Loucy (cell line): Measurements from ENCODE around the gene CYP2U1.

Experiments used
- H2AFZ ChIP-seq: fragments of 200-600 bp; sonication (generic); 2 replicates; pipeline ENCODE4 v1.6.0; 2016; ENCODE audit warnings: antibody characterized with exemption, mild to moderate bottlenecking, low read length, moderate library complexity
- H3F3A ChIP-seq: fragments of 200-600 bp; 2 replicates; pipeline ENCODE4 v1.6.0; 2016; ENCODE audit warnings: antibody characterized with exemption, low read depth, mild to moderate bottlenecking
- H3K27me3 ChIP-seq: fragments of 200-600 bp; sonication (generic); 2 replicates; pipeline ENCODE4 v1.6.1; 2014; ENCODE audit warnings: low read length, mild to moderate bottlenecking; ENCODE audit not compliant: insufficient read depth, poor library complexity, severe bottlenecking
- H3K36me3 ChIP-seq: fragments of 200-600 bp; sonication (generic); 2 replicates; pipeline ENCODE4 v1.6.1; 2016; ENCODE audit warnings: low read length; ENCODE audit not compliant: insufficient read depth
- H3K4me1 ChIP-seq: fragments of 200-600 bp; sonication (generic); 2 replicates; pipeline ENCODE4 v1.5.1; 2014; ENCODE audit warnings: low read length, mild to moderate bottlenecking; ENCODE audit not compliant: insufficient read depth, poor library complexity, severe bottlenecking
- H3K4me2 ChIP-seq: fragments of 200-600 bp; sonication (generic); 2 replicates; pipeline ENCODE4 v1.6.0; 2014; ENCODE audit warnings: antibody characterized with exemption, low read length, low read depth, mild to moderate bottlenecking; ENCODE audit not compliant: poor library complexity, severe bottlenecking
- H3K4me3 ChIP-seq: fragments of 200-600 bp; sonication (generic); 2 replicates; pipeline ENCODE4 v1.5.1; 2014; ENCODE audit warnings: low read length, mild to moderate bottlenecking, mixed read lengths; ENCODE audit not compliant: poor library complexity, severe bottlenecking
- H3K79me2 ChIP-seq: fragments of 200-600 bp; sonication (generic); 2 replicates; pipeline ENCODE4 v1.6.1; 2014; ENCODE audit warnings: low read length; ENCODE audit not compliant: insufficient read depth
- H3K9ac ChIP-seq: fragments of 200-600 bp; sonication (generic); 2 replicates; pipeline ENCODE4 v1.6.0; 2014; ENCODE audit warnings: mild to moderate bottlenecking, low read depth, low read length, moderate library complexity; ENCODE audit not compliant: poor library complexity, severe bottlenecking
- H3K9me2 ChIP-seq: fragments of 200-600 bp; sonication (generic); replicated peaks from 2 replicates; pipeline ENCODE4 v1.6.1; 2016; ENCODE audit warnings: low read depth, low read length, mixed read lengths
- H3K9me3 ChIP-seq: fragments of 200-600 bp; sonication (generic); 2 replicates; pipeline ENCODE4 v1.6.1; 2014; ENCODE audit warnings: mild to moderate bottlenecking, antibody characterized with exemption, low read length, low read depth; ENCODE audit not compliant: insufficient read depth
- H4K20me1 ChIP-seq: fragments of 200-600 bp; sonication (generic); 2 replicates; pipeline ENCODE4 v1.6.0; 2014; ENCODE audit warnings: antibody characterized with exemption, low read length, mild to moderate bottlenecking; ENCODE audit not compliant: insufficient read depth, poor library complexity, severe bottlenecking
- EZH2phosphoT487 ChIP-seq: fragments of 200-600 bp; IDR thresholded peaks from 2 replicates; pipeline ENCODE4 v1.6.1; 2018; ENCODE audit warnings: antibody characterized with exemption, mild to moderate bottlenecking, moderate library complexity, borderline replicate concordance
- TF ChIP-seq, protein P1 (sequence below): fragments of 200-600 bp; sonication (generic); conservative IDR thresholded peaks from 2 replicates; pipeline ENCODE4 v1.5.1; 2014; ENCODE audit warnings: mild to moderate bottlenecking, antibody characterized with exemption, low read length

CYP2U1 gene

GRCh38 chr4:107930821-107931774, at the start of gene CYP2U1:
TSS of gene CYP2U1 (plus strand) at chr4:107931549. CDS start at chr4:107931644, 95 bp downstream.
- Histone ChIP-seq H3K4me3 (peak within 1 kb of the TSS; percentile 80), H3K4me1 (peaks cover 16% of the 10 kb centered on the region), H3K9me2 (no peaks in the 10 kb centered on the region), H3K4me2 (peak within 1 kb of the TSS; percentile 78), H3K9me3 (no peaks in the 10 kb centered on the region), H2AFZ (peak within 1 kb of the TSS; percentile 94), H3F3A (peaks cover 3% of the 10 kb centered on the region; the same call in 1 of the 2 replicates), H4K20me1 (no peaks in the 10 kb centered on the region), H3K27me3 (no peaks in the 10 kb centered on the region), H3K9ac (peak within 1 kb of the TSS; percentile 55), H3K79me2 (no peaks in the 10 kb centered on the region), H3K36me3 (no peaks in the 10 kb centered on the region)
- TF ChIP-seq, protein P1, sequence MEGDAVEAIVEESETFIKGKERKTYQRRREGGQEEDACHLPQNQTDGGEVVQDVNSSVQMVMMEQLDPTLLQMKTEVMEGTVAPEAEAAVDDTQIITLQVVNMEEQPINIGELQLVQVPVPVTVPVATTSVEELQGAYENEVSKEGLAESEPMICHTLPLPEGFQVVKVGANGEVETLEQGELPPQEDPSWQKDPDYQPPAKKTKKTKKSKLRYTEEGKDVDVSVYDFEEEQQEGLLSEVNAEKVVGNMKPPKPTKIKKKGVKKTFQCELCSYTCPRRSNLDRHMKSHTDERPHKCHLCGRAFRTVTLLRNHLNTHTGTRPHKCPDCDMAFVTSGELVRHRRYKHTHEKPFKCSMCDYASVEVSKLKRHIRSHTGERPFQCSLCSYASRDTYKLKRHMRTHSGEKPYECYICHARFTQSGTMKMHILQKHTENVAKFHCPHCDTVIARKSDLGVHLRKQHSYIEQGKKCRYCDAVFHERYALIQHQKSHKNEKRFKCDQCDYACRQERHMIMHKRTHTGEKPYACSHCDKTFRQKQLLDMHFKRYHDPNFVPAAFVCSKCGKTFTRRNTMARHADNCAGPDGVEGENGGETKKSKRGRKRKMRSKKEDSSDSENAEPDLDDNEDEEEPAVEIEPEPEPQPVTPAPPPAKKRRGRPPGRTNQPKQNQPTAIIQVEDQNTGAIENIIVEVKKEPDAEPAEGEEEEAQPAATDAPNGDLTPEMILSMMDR = no peak; the same call in 1 of the 2 replicates
- no peak for TF ChIP-seq EZH2phosphoT487

- H2AFZ ChIP-seq = no peak overlapping the region
- no peak overlapping the region for H3K4me3 ChIP-seq
- H3K36me3 ChIP-seq = no peaks in the 10 kb centered on the region
- TF ChIP-seq, protein P1 = no peak
- TF ChIP-seq EZH2phosphoT487 = no peak
- no peaks in the 10 kb centered on the region; the same call in 1 of the 2 replicates for H3K9me3 ChIP-seq
- H3K4me1 ChIP-seq = no peaks in the 10 kb centered on the region
- no peak overlapping the region for H3K9ac ChIP-seq
- no peaks in the 10 kb centered on the region for H3K79me2 ChIP-seq
- H3F3A ChIP-seq = no peaks in the 10 kb centered on the region
- no peaks in the 10 kb centered on the region for H3K9me2 ChIP-seq
- H3K4me2 ChIP-seq = no peak overlapping the region
- no peaks in the 10 kb centered on the region for H3K27me3 ChIP-seq
- no peaks in the 10 kb centered on the region for H4K20me1 ChIP-seq
Measured at GRCh38 chr4:107885865-107886264, 45.5 kb upstream of the CYP2U1 start.

GRCh38 chr4:107888237-107888636, 43.1 kb upstream of the CYP2U1 start:
- Histone ChIP-seq H3K4me2 (no peak overlapping the region), H3F3A (no peaks in the 10 kb centered on the region), H3K27me3 (no peaks in the 10 kb centered on the region), H3K4me3 (no peak overlapping the region), H3K4me1 (no peaks in the 10 kb centered on the region), H3K9me2 (no peaks in the 10 kb centered on the region), H4K20me1 (no peaks in the 10 kb centered on the region), H2AFZ (no peak overlapping the region), H3K36me3 (no peaks in the 10 kb centered on the region), H3K9me3 (no peaks in the 10 kb centered on the region; the same call in 1 of the 2 replicates), H3K9ac (no peak overlapping the region), H3K79me2 (no peaks in the 10 kb centered on the region)
- TF ChIP-seq EZH2phosphoT487 = no peak
- TF ChIP-seq, protein P1 = no peak
